ENCODE data around the gene MCU.

- TF ChIP-seq CTCF (IDR thresholded peaks at IDR 0.05) = no peak
- no peak for TF ChIP-seq POLR2A (IDR thresholded peaks at IDR 0.05)
These were observed 134.4 kb downstream of the MCU start for GRCh38 chr10:72826346-72826745.
